ENCODE results near the gene RNU11. TPM values are rescaled to one million over a fixed set of nuclear protein-coding genes. Genes with fewer than 3 reads are reported as not detected.

Gene RNU11
- total RNA-seq, result not detected

GRCh38 chr1:28648474-28649198 is at the start of gene RNU11:
Gene RNU11 (plus strand): TSS chr1:28648600.
- Histone ChIP-seq H3K9me3 (no peaks in the 10 kb centered on the region), H3K27me3 (no peaks in the 10 kb centered on the region), H3K36me3 (replicated peaks in 1 of 2; ENCODE audit: insufficient read depth in 1 of 2, low read depth in 2 of 2) (no peaks in the 10 kb centered on the region), H3K4me1 (peaks cover 30% of the 10 kb centered on the region), H3K4me3 (no peak within 1 kb of the TSS), H3K27ac (peak within 1 kb of the TSS; percentile 86 to 97 (median 94))
- 0 to 1% methylated on average over 25 to 28 of the region's 28 CpGs for WGBS, 2 donors
- ATAC-seq (peak; percentile 89), DNase-seq (peak; percentile 93 to 95 (median 94))
- intact Hi-C loops (cut with DNase I), result no loop called here
- TF ChIP-seq CTCF (IDR thresholded peaks at IDR 0.05), result peak in 3 of 7 experiments; percentile 8 to 21 (median 16)
- TF ChIP-seq POLR2A (IDR thresholded peaks at IDR 0.05), result peak; percentile 99 to 100 (median 100)

GRCh38 chr1:28601696-28602095 is 46.7 kb upstream of the RNU11 start:
- Histone ChIP-seq H3K27me3 (no peaks in the 10 kb centered on the region), H3K27ac (no peak overlapping the region), H3K36me3 (replicated peaks in 1 of 2; ENCODE audit: insufficient read depth in 1 of 2, low read depth in 2 of 2) (peaks cover 0 to 7% of the 10 kb centered on the region in 2 donors), H3K9me3 (no peaks in the 10 kb centered on the region), H3K4me1 (no peaks in the 10 kb centered on the region), H3K4me3 (no peak overlapping the region)
- WGBS, 2 donors, result 74 to 88% methylated on average over 3 of the region's 3 CpGs
- intact Hi-C loops (cut with DNase I), result loop anchor here (5.0 kb wide), 1 partner anchor 84 kb away; no protein-coding TSS in a partner anchor
- no peak for TF ChIP-seq POLR2A (IDR thresholded peaks at IDR 0.05)
- no peak for TF ChIP-seq CTCF (IDR thresholded peaks at IDR 0.05)
- ATAC-seq (no peak), DNase-seq (no peak)

GRCh38 chr1:28602536-28603439 is 45.6 kb upstream of the RNU11 start:
- no peaks in the 10 kb centered on the region for H3K27me3 ChIP-seq
- peaks cover 0 to 7% of the 10 kb centered on the region in 2 donors for H3K36me3 ChIP-seq (replicated peaks in 1 of 2; ENCODE audit: insufficient read depth in 1 of 2, low read depth in 2 of 2)
- 68 to 70% methylated on average over 15 of the region's 15 CpGs for WGBS, 2 donors
- no peaks in the 10 kb centered on the region for H3K4me1 ChIP-seq
- no peak overlapping the region for H3K4me3 ChIP-seq
- H3K27ac ChIP-seq, result no peak overlapping the region
- DNase-seq, result peak; percentile 58 to 74 (median 65)
- H3K9me3 ChIP-seq, result no peaks in the 10 kb centered on the region
- TF ChIP-seq CTCF (IDR thresholded peaks at IDR 0.05) (peak; percentile 18 to 80 (median 64)), POLR2A (IDR thresholded peaks at IDR 0.05) (no peak)
- intact Hi-C loops (cut with DNase I), result loop anchor here (5.0 kb wide), 1 partner anchor 85 kb away; no protein-coding TSS in a partner anchor
- peak; percentile 70 for ATAC-seq

GRCh38 chr1:28604411-28604810 is 44.0 kb upstream of the RNU11 start:
- H3K9me3 ChIP-seq, result no peaks in the 10 kb centered on the region
- TF ChIP-seq CTCF (IDR thresholded peaks at IDR 0.05), result no peak
- TF ChIP-seq POLR2A (IDR thresholded peaks at IDR 0.05), result no peak
- intact Hi-C loops (cut with DNase I), result loop anchor here (5.0 kb wide), 1 partner anchor 87 kb away; no protein-coding TSS in a partner anchor
- H3K27me3 ChIP-seq, result no peaks in the 10 kb centered on the region
- 78 to 86% methylated on average over 3 to 5 of the region's 5 CpGs for WGBS, 2 donors
- no peaks in the 10 kb centered on the region for H3K4me1 ChIP-seq
- peaks cover 0 to 7% of the 10 kb centered on the region in 2 donors for H3K36me3 ChIP-seq (replicated peaks in 1 of 2; ENCODE audit: insufficient read depth in 1 of 2, low read depth in 2 of 2)
- no peak overlapping the region for H3K27ac ChIP-seq
- ATAC-seq (no peak), DNase-seq (no peak)
- no peak overlapping the region for H3K4me3 ChIP-seq

Measured in body of pancreas (tissue), 4 donors.